ENCODE measurements around the gene VTA1. TPM values are rescaled to one million over a fixed set of nuclear protein-coding genes. Genes with fewer than 3 reads are reported as not detected.

Gene VTA1
- total and polyA plus RNA-seq, 2 of the 8 experiments (the other 6 are each of a cell fraction or from before 2014, with no cell fraction given): 63.6 to 67.0 TPM

DNA sequence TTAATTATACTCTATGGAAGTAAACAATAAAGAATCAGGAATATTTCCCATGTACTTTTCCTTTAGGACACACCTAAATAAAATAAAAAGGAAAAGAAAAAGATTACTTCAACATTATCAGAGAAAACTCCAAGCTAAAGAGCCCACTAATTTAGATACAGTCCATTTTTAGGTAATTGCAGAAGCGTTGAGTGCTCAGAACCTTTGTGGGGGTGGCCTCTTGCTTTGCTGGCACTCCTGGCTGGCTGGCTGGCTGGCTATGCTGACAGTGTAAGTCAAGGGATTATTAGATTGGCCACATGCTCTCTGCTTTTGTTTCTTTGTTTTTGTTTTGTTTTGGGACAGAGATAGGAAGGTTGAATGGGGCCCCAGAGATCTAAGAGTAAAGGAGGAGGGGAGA, 14.4 kb upstream of the VTA1 start, which contains the start of gene GJE1:
TSS of gene GJE1 (plus strand) at position 301 of the 400 bp plus-strand sequence. CDS start 234 bp downstream, outside the sequence.
- H2BK15ac ChIP-seq (ENCODE audit: low read length): no peak within 1 kb of the TSS
- no peak for FAIRE-seq
- H4K8ac ChIP-seq (ENCODE audit: extremely low read depth, insufficient read depth, low read length): no peak within 1 kb of the TSS
- H2BK120ac ChIP-seq (replicated peaks; ENCODE audit: low read depth, low read length): no peak within 1 kb of the TSS
- no peaks in the 10 kb centered on the region for H3K79me2 ChIP-seq (ENCODE audit: control insufficient read depth in 1 of 2, insufficient read depth in 2 of 2, low read length in 2 of 2)
- H2AK5ac ChIP-seq (ENCODE audit: low read depth, low read length): no peak within 1 kb of the TSS
- H3K27me3 ChIP-seq (replicated peaks in 1 of 4; ENCODE audit: control insufficient read depth in 3 of 4, extremely low read depth in 1 of 4, insufficient read depth in 3 of 4, low read length in 3 of 4): no peaks in the 10 kb centered on the region
- no peaks in the 10 kb centered on the region for H3K9me3 ChIP-seq (ENCODE audit: insufficient read depth in 2 of 2, low read depth in 1 of 2, low read length in 1 of 2)
- H3K9ac ChIP-seq (replicated peaks in 1 of 4; ENCODE audit: extremely low read depth in 1 of 4, low read depth in 3 of 4, low read length in 3 of 4): no peak within 1 kb of the TSS
- no peaks in the 10 kb centered on the region for H3K79me1 ChIP-seq (ENCODE audit: low read depth, low read length)
- H3K36me3 ChIP-seq (ENCODE audit: control insufficient read depth in 2 of 4, insufficient read depth in 4 of 4, low read length in 3 of 4): no peaks in the 10 kb centered on the region
- 76% methylated on average over 1 of the region's 1 CpG; no CpG with 5 or more reads in 1 of the 2 experiments for WGBS, 2 experiments (ENCODE audit: extremely low coverage in 1 of 2, insufficient coverage in 1 of 2, insufficient read length in 1 of 2, insufficient replicate concordance in 2 of 2, low coverage in 1 of 2, low lambda C conversion rate in 2 of 2, missing lambda C conversion rate in 1 of 2)
- H2BK5ac ChIP-seq (ENCODE audit: low read depth, low read length): no peak within 1 kb of the TSS
- CTCF ChIA-PET (ENCODE audit: partially characterized antibody): interaction anchor here (1.3 kb wide), 1 partner anchor 14 kb away, joined by 5 read pairs; the partner anchor contains the start of genes NMBR and VTA1
- no peak within 1 kb of the TSS for H3K4me2 ChIP-seq (ENCODE audit: insufficient read depth in 1 of 2, low read depth in 2 of 2, low read length in 2 of 2)
- H4K91ac ChIP-seq (replicated peaks; ENCODE audit: insufficient read length, low read length): no peak within 1 kb of the TSS
- no peak within 1 kb of the TSS for H3K23ac ChIP-seq (ENCODE audit: insufficient read length)
- H2BK12ac ChIP-seq (ENCODE audit: low read depth, low read length): no peak within 1 kb of the TSS
- no peaks in the 10 kb centered on the region for H3K4me1 ChIP-seq (replicated peaks in 1 of 4; ENCODE audit: control insufficient read depth in 3 of 4, insufficient read depth in 4 of 4, low read length in 3 of 4)
- H3K4me3 ChIP-seq (ENCODE audit: extremely low read depth in 1 of 4, insufficient read depth in 2 of 4, low read depth in 3 of 4, low read length in 4 of 4): no peak within 1 kb of the TSS
- H2AFZ ChIP-seq (ENCODE audit: low read length): peak within 1 kb of the TSS; percentile 72; the same call in 1 of the 2 replicates
- POLR2A ChIA-PET (ENCODE audit: partially characterized antibody): no interaction called here
- H3K4ac ChIP-seq (replicated peaks; ENCODE audit: insufficient read length, low read depth, low read length): no peak within 1 kb of the TSS
- H3K23me2 ChIP-seq (ENCODE audit: low read depth, low read length): no peaks in the 10 kb centered on the region
- H3K27ac ChIP-seq (ENCODE audit: low read depth, low read length): no peak within 1 kb of the TSS
- H3K18ac ChIP-seq (ENCODE audit: extremely low read depth, low read length): no peak within 1 kb of the TSS
- no peak within 1 kb of the TSS for H3K14ac ChIP-seq (ENCODE audit: insufficient read length)
- no peak for TF ChIP-seq RBBP5 (IDR thresholded peaks at IDR 0.05; ENCODE audit: borderline replicate concordance, low read depth, low read length)
- no peaks in the 10 kb centered on the region for H4K20me1 ChIP-seq (replicated peaks in 1 of 2; ENCODE audit: control insufficient read depth in 1 of 2, insufficient read depth in 2 of 2, low read length in 2 of 2)
- H4K5ac ChIP-seq (ENCODE audit: insufficient read length, low read depth, low read length): no peak within 1 kb of the TSS
- H2BK20ac ChIP-seq (ENCODE audit: low read length): no peak within 1 kb of the TSS
- H3K56ac ChIP-seq (replicated peaks; ENCODE audit: insufficient read length, low read depth, low read length): no peak within 1 kb of the TSS
- no peak for DNase-seq (ENCODE audit: low read depth in 1 of 2, low spot score in 2 of 2)

Measured in H1 (cell line).